H9 (cell line): ENCODE results near the gene PDIA4. TPM values are rescaled to one million over a fixed set of nuclear protein-coding genes. Genes with fewer than 3 reads are reported as not detected.

Experiments
- DNase-seq: peaks from one replicate; pipeline ENCODE4 v3.0.0-alpha.2; 2017
- H2AFZ ChIP-seq: one replicate; pipeline ENCODE4 v1.6.1; 2013; ENCODE audit warnings: mild to moderate bottlenecking, low read length, control low read depth, moderate library complexity
- H2AK5ac ChIP-seq: 2 replicates; pipeline ENCODE4 v1.6.1; 2013; ENCODE audit warnings: low read length, control low read depth, mixed read lengths; ENCODE audit not compliant: insufficient read length
- H2BK120ac ChIP-seq: one replicate; pipeline ENCODE4 v1.6.1; 2013; ENCODE audit warnings: low read depth, mild to moderate bottlenecking, low read length, control low read depth, inconsistent platforms; ENCODE audit not compliant: poor library complexity, severe bottlenecking
- H2BK12ac ChIP-seq: 2 replicates; pipeline ENCODE4 v1.6.1; 2013; ENCODE audit warnings: low read length, control low read depth, mixed read lengths, low read depth; ENCODE audit not compliant: insufficient read length
- H2BK15ac ChIP-seq: 2 replicates; pipeline ENCODE4 v1.6.1; 2013; ENCODE audit warnings: low read depth, low read length, control low read depth
- H2BK20ac ChIP-seq: one replicate; pipeline ENCODE4 v1.6.1; 2013; ENCODE audit warnings: low read depth, mild to moderate bottlenecking, low read length, control low read depth, inconsistent platforms; ENCODE audit not compliant: poor library complexity, severe bottlenecking
- H2BK5ac ChIP-seq: 2 replicates; pipeline ENCODE4 v1.6.1; 2013; ENCODE audit warnings: low read length, control low read depth, mixed read lengths; ENCODE audit not compliant: insufficient read length
- H3K14ac ChIP-seq: 2 replicates; pipeline ENCODE4 v1.6.1; 2013; ENCODE audit warnings: low read length, control low read depth; ENCODE audit not compliant: insufficient read depth
- H3K18ac ChIP-seq: 2 replicates; pipeline ENCODE4 v1.6.1; 2013; ENCODE audit warnings: low read depth, mild to moderate bottlenecking, mixed read lengths, low read length, control low read depth; ENCODE audit not compliant: insufficient read length
- H3K23ac ChIP-seq: 2 replicates; pipeline ENCODE4 v1.6.1; 2013; ENCODE audit warnings: low read length, control low read depth, mixed read lengths, low read depth; ENCODE audit not compliant: insufficient read length
- H3K23me2 ChIP-seq: 2 replicates; pipeline ENCODE4 v1.6.1; 2013; ENCODE audit warnings: low read depth, mild to moderate bottlenecking, mixed read lengths, low read length, control low read depth; ENCODE audit not compliant: insufficient read length, poor library complexity, severe bottlenecking
- H3K27ac ChIP-seq: 2 replicates; pipeline ENCODE4 v1.5.1; 2013; ENCODE audit warnings: low read length, control low read depth, mixed read lengths, low read depth; ENCODE audit not compliant: insufficient read length
- H3K27me3 ChIP-seq: 2 replicates; pipeline ENCODE4 v1.6.1; 2013; ENCODE audit warnings: low read length, control low read depth, inconsistent platforms; ENCODE audit not compliant: insufficient read depth
- H3K4ac ChIP-seq: 2 replicates; pipeline ENCODE4 v1.6.1; 2013; ENCODE audit warnings: low read depth, mild to moderate bottlenecking, control low read depth, inconsistent platforms, low read length, moderate library complexity
- H3K4me1 ChIP-seq: 2 replicates; pipeline ENCODE4 v1.6.1; 2013; ENCODE audit warnings: low read length, control low read depth, inconsistent platforms; ENCODE audit not compliant: insufficient read depth
- H3K4me2 ChIP-seq: 2 replicates; pipeline ENCODE4 v1.6.1; 2013; ENCODE audit warnings: low read length, control low read depth, mixed read lengths; ENCODE audit not compliant: insufficient read length, insufficient read depth
- H3K56ac ChIP-seq: 2 replicates; pipeline ENCODE4 v1.6.1; 2013; ENCODE audit warnings: low read depth, mild to moderate bottlenecking, mixed read lengths, low read length, control low read depth; ENCODE audit not compliant: insufficient read length
- H3K79me1 ChIP-seq: 2 replicates; pipeline ENCODE4 v1.6.1; 2013; ENCODE audit warnings: low read depth, mild to moderate bottlenecking, moderate library complexity, low read length, control low read depth, inconsistent platforms; ENCODE audit not compliant: insufficient read depth, poor library complexity, severe bottlenecking
- H3K79me2 ChIP-seq: 2 replicates; pipeline ENCODE4 v1.6.1; 2013; ENCODE audit warnings: low read length, control low read depth, inconsistent platforms; ENCODE audit not compliant: insufficient read depth
- H3K9ac ChIP-seq: 2 replicates; pipeline ENCODE4 v1.6.1; 2013; ENCODE audit warnings: low read length, control low read depth, mixed read lengths; ENCODE audit not compliant: insufficient read length; ENCODE audit errors: extremely low read depth
- H3K9me3 ChIP-seq: one replicate; pipeline ENCODE4 v1.6.1; 2013; ENCODE audit warnings: low read depth, low read length, inconsistent platforms; ENCODE audit not compliant: control insufficient read depth
- H3T11ph ChIP-seq: one replicate; pipeline ENCODE4 v1.6.1; 2013; ENCODE audit warnings: mild to moderate bottlenecking, low read length, control low read depth, inconsistent platforms
- H4K20me1 ChIP-seq: one replicate; pipeline ENCODE4 v1.6.1; 2013; ENCODE audit not compliant: control insufficient read depth, insufficient read length, insufficient read depth
- H4K5ac ChIP-seq: 2 replicates; pipeline ENCODE4 v1.6.1; 2013; ENCODE audit warnings: low read depth, mild to moderate bottlenecking, mixed read lengths, low read length, control low read depth; ENCODE audit not compliant: insufficient read length
- H4K8ac ChIP-seq: replicated peaks from 2 replicates; pipeline ENCODE4 v1.6.1; 2013; ENCODE audit warnings: low read length, control low read depth, mixed read lengths, low read depth; ENCODE audit not compliant: insufficient read length
- H4K91ac ChIP-seq: 2 replicates; pipeline ENCODE4 v1.6.1; 2013; ENCODE audit warnings: low read depth, mild to moderate bottlenecking, moderate library complexity, mixed read lengths, low read length, control low read depth; ENCODE audit not compliant: insufficient read length
- H3K27ac Mint-ChIP-seq, 3 experiments: 2 replicates in 2 of 3; 3 replicates in 1 of 3; pipeline ENCODE4 v1.8.0; 2020 to 2021; ENCODE audit warnings: mixed read lengths in 3 of 3, mild to moderate bottlenecking in 1 of 3, moderate library complexity in 1 of 3
- H3K27me3 Mint-ChIP-seq: 2 replicates; pipeline ENCODE4 v1.8.0; 2021; ENCODE audit warnings: low read depth, mild to moderate bottlenecking, moderate library complexity, mixed read lengths
- H3K36me3 Mint-ChIP-seq, 3 experiments: 2 replicates in 2 of 3; 3 replicates in 1 of 3; pipeline ENCODE4 v1.8.0; 2020 to 2021; ENCODE audit warnings: low read depth in 3 of 3, mixed read lengths in 3 of 3; ENCODE audit not compliant: insufficient read depth in 1 of 3
- H3K4me1 Mint-ChIP-seq, 2 experiments: 2 replicates each; pipeline ENCODE4 v1.8.0; 2020; ENCODE audit warnings: mixed read lengths in 2 of 2
- H3K4me3 Mint-ChIP-seq, 2 experiments: 2 replicates in 1 of 2; 3 replicates in 1 of 2; pipeline ENCODE4 v1.8.0; 2020 to 2021; ENCODE audit warnings: mild to moderate bottlenecking in 2 of 2, mixed read lengths in 2 of 2, moderate library complexity in 1 of 2
- H3K9me3 Mint-ChIP-seq, 2 experiments: 2 replicates in 1 of 2; 3 replicates in 1 of 2; pipeline ENCODE4 v1.8.0; 2020; ENCODE audit warnings: mild to moderate bottlenecking in 2 of 2, mixed read lengths in 2 of 2, moderate library complexity in 1 of 2
- WGBS: extraction: QIAGEN DNeasy Blood & Tissue Kit; methylation state at CpG from one replicate; pipeline ENCODE4 v1.1.7; 2013; ENCODE audit warnings: missing lambda C conversion rate, low lambda C conversion rate, mixed read lengths; ENCODE audit not compliant: insufficient read length; ENCODE audit errors: extremely low coverage; 5-methylcytosine and 5-hydroxymethylcytosine counted together
- total RNA-seq: library from RNA; stranded (reverse); gene quantifications from 2 replicates; pipeline ENCODE4 v1.2.1, GENCODE V29; 2021
- TF ChIP-seq, protein P1 (sequence below): fragments of 200-600 bp; sonication (generic); conservative IDR thresholded peaks from 3 replicates; pipeline ENCODE4 v1.8.0; 2021; ENCODE audit warnings: antibody characterized with exemption, mild to moderate bottlenecking

Gene PDIA4
- total RNA-seq, 1 experiment from 2014 or later = 217 TPM

DNA sequence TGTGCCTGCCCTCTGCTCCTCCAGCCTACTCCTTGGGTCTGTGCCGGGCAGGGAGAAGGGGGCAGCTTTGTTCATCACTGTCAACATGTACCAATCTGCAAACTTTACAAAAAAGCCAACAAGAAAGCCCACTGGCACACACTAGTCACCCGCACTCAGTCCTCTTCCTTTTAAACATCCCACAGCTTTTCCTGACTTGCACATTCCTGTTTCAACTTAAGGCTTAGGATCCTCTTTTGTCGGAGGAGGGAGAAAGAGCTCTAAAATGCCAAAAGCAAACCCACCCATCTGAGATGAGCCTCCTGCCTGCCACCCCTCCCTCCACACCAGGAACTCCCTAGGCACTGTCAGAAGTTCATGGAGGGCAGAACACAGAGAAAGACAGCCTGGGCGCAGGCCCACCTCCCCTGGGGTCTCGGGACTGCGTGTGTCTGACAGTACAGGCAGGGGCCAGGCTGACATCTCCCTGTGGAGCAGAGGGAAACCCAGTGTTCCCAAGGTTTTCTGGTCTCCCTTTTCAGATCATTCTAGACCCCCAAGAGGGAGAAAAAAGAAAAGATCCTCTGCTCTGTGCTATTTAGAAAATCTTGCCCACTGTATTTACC is 5.4 kb downstream of the PDIA4 start:
- Histone ChIP-seq H3K9me3 (no peaks in the 10 kb centered on the region), H3K23me2 (peaks cover 5% of the 10 kb centered on the region), H4K20me1 (no peaks in the 10 kb centered on the region), H3K56ac (no peak overlapping the region), H3K9ac (no peak overlapping the region), H2BK15ac (no peak overlapping the region), H2BK20ac (no peak overlapping the region), H4K91ac (no peak overlapping the region), H3K27me3 (no peaks in the 10 kb centered on the region), H2BK5ac (no peak overlapping the region), H2AK5ac (no peak overlapping the region), H2AFZ (no peak overlapping the region), H4K5ac (no peak overlapping the region), H2BK12ac (no peak overlapping the region), H3T11ph (no peak overlapping the region), H3K79me1 (peaks cover 5% of the 10 kb centered on the region), H3K4me1 (peaks cover 3% of the 10 kb centered on the region; the same call in 1 of the 2 replicates), H3K14ac (no peak overlapping the region), H3K4ac (no peak overlapping the region), H2BK120ac (no peak overlapping the region), H4K8ac (no peak overlapping the region), H3K79me2 (peaks cover 30% of the 10 kb centered on the region; the same call in 1 of the 2 replicates), H3K18ac (no peak overlapping the region), H3K27ac (no peak overlapping the region), H3K23ac (no peak overlapping the region), H3K4me2 (no peak overlapping the region)
- TF ChIP-seq, protein P1, sequence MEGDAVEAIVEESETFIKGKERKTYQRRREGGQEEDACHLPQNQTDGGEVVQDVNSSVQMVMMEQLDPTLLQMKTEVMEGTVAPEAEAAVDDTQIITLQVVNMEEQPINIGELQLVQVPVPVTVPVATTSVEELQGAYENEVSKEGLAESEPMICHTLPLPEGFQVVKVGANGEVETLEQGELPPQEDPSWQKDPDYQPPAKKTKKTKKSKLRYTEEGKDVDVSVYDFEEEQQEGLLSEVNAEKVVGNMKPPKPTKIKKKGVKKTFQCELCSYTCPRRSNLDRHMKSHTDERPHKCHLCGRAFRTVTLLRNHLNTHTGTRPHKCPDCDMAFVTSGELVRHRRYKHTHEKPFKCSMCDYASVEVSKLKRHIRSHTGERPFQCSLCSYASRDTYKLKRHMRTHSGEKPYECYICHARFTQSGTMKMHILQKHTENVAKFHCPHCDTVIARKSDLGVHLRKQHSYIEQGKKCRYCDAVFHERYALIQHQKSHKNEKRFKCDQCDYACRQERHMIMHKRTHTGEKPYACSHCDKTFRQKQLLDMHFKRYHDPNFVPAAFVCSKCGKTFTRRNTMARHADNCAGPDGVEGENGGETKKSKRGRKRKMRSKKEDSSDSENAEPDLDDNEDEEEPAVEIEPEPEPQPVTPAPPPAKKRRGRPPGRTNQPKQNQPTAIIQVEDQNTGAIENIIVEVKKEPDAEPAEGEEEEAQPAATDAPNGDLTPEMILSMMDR = no peak
- Mint-ChIP-seq H3K4me3 (no peak overlapping the region; a peak in 2 of 5 replicates), H3K27me3 (no peaks in the 10 kb centered on the region), H3K27ac (peak overlapping the region; percentile 81 to 95 (median 88)), H3K9me3 (no peaks in the 10 kb centered on the region), H3K4me1 (peaks cover 46 to 47% of the 10 kb centered on the region in 2 experiments), H3K36me3 (peaks cover 25 to 43% (median 39%) of the 10 kb centered on the region in 3 experiments)
- no peak for DNase-seq
- no CpG with 5 or more reads among the region's 6 CpGs for WGBS
